HUES6 (cell line): ENCODE measurements around the gene ASCL2.
"Not testable (repeated sequence)": the region's sequence is repeated elsewhere in the genome, so short reads cannot be mapped to it uniquely, and the experiment has no call there.

Source experiments
- H3K27ac ChIP-seq: 2 replicates; pipeline ENCODE4 v1.7.0; 2013; ENCODE audit warnings: low read depth, mild to moderate bottlenecking, low read length, inconsistent platforms
- H3K27me3 ChIP-seq: 2 replicates; pipeline ENCODE4 v1.6.1; 2013; ENCODE audit warnings: low read length; ENCODE audit not compliant: control insufficient read depth, insufficient read depth
- H3K36me3 ChIP-seq: 2 replicates; pipeline ENCODE4 v1.6.1; 2013; ENCODE audit warnings: low read length; ENCODE audit not compliant: control insufficient read depth, insufficient read depth
- H3K4me1 ChIP-seq: 2 replicates; pipeline ENCODE4 v1.6.1; 2013; ENCODE audit warnings: low read length; ENCODE audit not compliant: control insufficient read depth, insufficient read depth
- H3K4me3 ChIP-seq: 2 replicates; pipeline ENCODE4 v1.5.1; 2013; ENCODE audit warnings: low read depth, low read length
- H3K9ac ChIP-seq: one replicate; pipeline ENCODE4 v1.6.1; 2013; ENCODE audit warnings: mild to moderate bottlenecking, low read length
- H3K9me3 ChIP-seq: 2 replicates; pipeline ENCODE4 v1.6.1; 2013; ENCODE audit warnings: low read depth, low read length; ENCODE audit not compliant: control insufficient read depth, insufficient read depth

Gene ASCL2

GRCh38 chr11:2251138-2251537 is 19.2 kb downstream of the ASCL2 start:
- H3K4me3 ChIP-seq: no peak overlapping the region
- no peak overlapping the region for H3K27ac ChIP-seq
- no peaks in the 10 kb centered on the region for H3K9me3 ChIP-seq
- no peak overlapping the region for H3K9ac ChIP-seq
- H3K27me3 ChIP-seq: peaks cover 17% of the 10 kb centered on the region
- no peaks in the 10 kb centered on the region for H3K4me1 ChIP-seq
- no peaks in the 10 kb centered on the region for H3K36me3 ChIP-seq

GRCh38 chr11:2250485-2250884 is 19.9 kb downstream of the ASCL2 start:
- H3K27me3 ChIP-seq: peaks cover 17% of the 10 kb centered on the region
- H3K9ac ChIP-seq: no peak overlapping the region
- H3K4me3 ChIP-seq: no peak overlapping the region
- no peak overlapping the region for H3K27ac ChIP-seq
- H3K4me1 ChIP-seq: no peaks in the 10 kb centered on the region
- H3K9me3 ChIP-seq: no peaks in the 10 kb centered on the region
- H3K36me3 ChIP-seq: no peaks in the 10 kb centered on the region

GRCh38 chr11:2250041-2250440 is 20.3 kb downstream of the ASCL2 start:
- no peak overlapping the region for H3K9ac ChIP-seq
- H3K9me3 ChIP-seq: no peaks in the 10 kb centered on the region
- H3K4me3 ChIP-seq: no peak overlapping the region
- H3K36me3 ChIP-seq: no peaks in the 10 kb centered on the region
- H3K27me3 ChIP-seq: peaks cover 17% of the 10 kb centered on the region
- no peaks in the 10 kb centered on the region for H3K4me1 ChIP-seq
- H3K27ac ChIP-seq: no peak overlapping the region

- no peak overlapping the region for H3K9ac ChIP-seq
- H3K36me3 ChIP-seq: no peaks in the 10 kb centered on the region
- H3K4me1 ChIP-seq: no peaks in the 10 kb centered on the region
- no peaks in the 10 kb centered on the region for H3K9me3 ChIP-seq
- no peak overlapping the region for H3K27ac ChIP-seq
- H3K4me3 ChIP-seq: no peak overlapping the region
- peaks cover 17% of the 10 kb centered on the region for H3K27me3 ChIP-seq
Observed at GRCh38 chr11:2249189-2249916, 21.0 kb downstream of the ASCL2 start.

- no peaks in the 10 kb centered on the region for H3K36me3 ChIP-seq
- no peak overlapping the region for H3K4me3 ChIP-seq
- no peaks in the 10 kb centered on the region for H3K9me3 ChIP-seq
- H3K9ac ChIP-seq: no peak overlapping the region
- H3K27me3 ChIP-seq: peaks cover 17% of the 10 kb centered on the region
- H3K4me1 ChIP-seq: no peaks in the 10 kb centered on the region
- no peak overlapping the region for H3K27ac ChIP-seq
Observed at GRCh38 chr11:2248762-2249161, 21.6 kb downstream of the ASCL2 start.

- Histone ChIP-seq H3K4me3 (no peak overlapping the region), H3K4me1 (no peaks in the 10 kb centered on the region), H3K9ac (no peak overlapping the region), H3K27ac (no peak overlapping the region), H3K27me3 (peaks cover 17% of the 10 kb centered on the region), H3K36me3 (no peaks in the 10 kb centered on the region), H3K9me3 (no peaks in the 10 kb centered on the region)
Observed at GRCh38 chr11:2248242-2248641, 22.1 kb downstream of the ASCL2 start.

GRCh38 chr11:2247496-2247895 is 22.9 kb downstream of the ASCL2 start:
- Histone ChIP-seq H3K9me3 (no peaks in the 10 kb centered on the region), H3K27me3 (peaks cover 17% of the 10 kb centered on the region), H3K4me3 (no peak overlapping the region), H3K4me1 (no peaks in the 10 kb centered on the region), H3K36me3 (no peaks in the 10 kb centered on the region), H3K9ac (no peak overlapping the region), H3K27ac (no peak overlapping the region)

GRCh38 chr11:2240834-2241233 is 29.6 kb downstream of the ASCL2 start:
- no peak overlapping the region for H3K4me3 ChIP-seq
- H3K27ac ChIP-seq: no peak overlapping the region
- H3K9ac ChIP-seq: no peak overlapping the region
- H3K36me3 ChIP-seq: no peaks in the 10 kb centered on the region
- peaks cover under 1% of the 10 kb centered on the region for H3K27me3 ChIP-seq
- no peaks in the 10 kb centered on the region; the same call in 1 of the 2 replicates for H3K9me3 ChIP-seq
- no peaks in the 10 kb centered on the region; the same call in 1 of the 2 replicates for H3K4me1 ChIP-seq

GRCh38 chr11:2237457-2238238 is 32.7 kb downstream of the ASCL2 start:
- no peak overlapping the region for H3K27ac ChIP-seq
- H3K4me3 ChIP-seq: no peak overlapping the region
- peaks cover 3% of the 10 kb centered on the region; the same call in 1 of the 2 replicates for H3K27me3 ChIP-seq
- H3K9ac ChIP-seq: no peak overlapping the region
- H3K9me3 ChIP-seq: no peaks in the 10 kb centered on the region; the same call in 1 of the 2 replicates
- H3K36me3 ChIP-seq: no peaks in the 10 kb centered on the region
- H3K4me1 ChIP-seq: peaks cover 6% of the 10 kb centered on the region

GRCh38 chr11:2236381-2237134 is 33.8 kb downstream of the ASCL2 start:
- H3K27me3 ChIP-seq, H3K4me3 ChIP-seq, H3K9ac ChIP-seq, H3K27ac ChIP-seq, H3K36me3 ChIP-seq, H3K9me3 ChIP-seq, H3K4me1 ChIP-seq: not testable (repeated sequence)
